Gastrocnemius medialis (tissue), 4 donors: Measurements from ENCODE around the gene STIM1.

ENCODE experiments used
- POLR2A ChIP-seq, 2 donors: fragments of 450-650 bp; IDR thresholded peaks; one replicate each; pipeline ENCODE4 v1.6.1; 2017; ENCODE audit warnings: antibody characterized with exemption in 2 of 2, mild to moderate bottlenecking in 2 of 2, moderate library complexity in 2 of 2
- TF ChIP-seq, protein P1 (sequence below), 5 experiments: fragments of 450-650 bp in 3 of 5; fragments of 200-600 bp in 2 of 5; sonication (generic) in 2 of 5; IDR thresholded peaks in 4 of 5; conservative IDR thresholded peaks in 1 of 5; 1 replicate in 4 of 5; 2 replicates in 1 of 5; pipeline ENCODE4 v1.5.1; 2016 to 2019; ENCODE audit warnings: antibody characterized with exemption in 5 of 5, mild to moderate bottlenecking in 3 of 5, moderate library complexity in 3 of 5

DNA sequence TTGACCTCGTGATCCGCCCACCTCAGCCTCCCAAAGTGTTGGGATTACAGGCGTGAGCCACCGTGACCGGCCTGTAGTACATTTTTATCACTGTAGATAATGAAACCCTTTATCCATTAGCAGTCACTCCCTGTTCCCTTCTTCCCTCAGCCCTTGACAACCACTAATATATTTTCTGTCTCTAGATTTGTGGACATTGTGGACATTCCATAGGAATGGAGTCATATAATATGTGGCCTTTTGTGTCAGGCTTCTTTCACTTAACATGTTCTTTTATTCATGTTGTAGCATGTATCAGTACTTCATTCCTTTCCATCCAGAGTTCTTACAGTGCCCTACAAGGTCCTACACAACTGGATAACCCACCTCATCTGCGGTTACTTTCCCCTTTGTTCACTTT, 269.7 kb downstream of the STIM1 start:
- no peak for TF ChIP-seq POLR2A (IDR thresholded peaks at IDR 0.05)
- TF ChIP-seq, protein P1, sequence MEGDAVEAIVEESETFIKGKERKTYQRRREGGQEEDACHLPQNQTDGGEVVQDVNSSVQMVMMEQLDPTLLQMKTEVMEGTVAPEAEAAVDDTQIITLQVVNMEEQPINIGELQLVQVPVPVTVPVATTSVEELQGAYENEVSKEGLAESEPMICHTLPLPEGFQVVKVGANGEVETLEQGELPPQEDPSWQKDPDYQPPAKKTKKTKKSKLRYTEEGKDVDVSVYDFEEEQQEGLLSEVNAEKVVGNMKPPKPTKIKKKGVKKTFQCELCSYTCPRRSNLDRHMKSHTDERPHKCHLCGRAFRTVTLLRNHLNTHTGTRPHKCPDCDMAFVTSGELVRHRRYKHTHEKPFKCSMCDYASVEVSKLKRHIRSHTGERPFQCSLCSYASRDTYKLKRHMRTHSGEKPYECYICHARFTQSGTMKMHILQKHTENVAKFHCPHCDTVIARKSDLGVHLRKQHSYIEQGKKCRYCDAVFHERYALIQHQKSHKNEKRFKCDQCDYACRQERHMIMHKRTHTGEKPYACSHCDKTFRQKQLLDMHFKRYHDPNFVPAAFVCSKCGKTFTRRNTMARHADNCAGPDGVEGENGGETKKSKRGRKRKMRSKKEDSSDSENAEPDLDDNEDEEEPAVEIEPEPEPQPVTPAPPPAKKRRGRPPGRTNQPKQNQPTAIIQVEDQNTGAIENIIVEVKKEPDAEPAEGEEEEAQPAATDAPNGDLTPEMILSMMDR (IDR thresholded peaks at IDR 0.05 in 4 of 5, conservative IDR thresholded peaks at IDR 0.05 in 1 of 5): no peak
